ENCODE measurements around the gene PRKCE.
"Not testable (repeated sequence)": the region's sequence is repeated elsewhere in the genome, so short reads cannot be mapped to it uniquely, and the experiment has no call there.

Gene PRKCE

GRCh38 chr2:45912109-45912508, 260.6 kb downstream of the PRKCE start:
- no peak overlapping the region for H4K8ac ChIP-seq (ENCODE audit: low read length)
- H2AK5ac ChIP-seq (ENCODE audit: low read length, severe bottlenecking): no peak overlapping the region
- no peak overlapping the region for H3K4ac ChIP-seq (ENCODE audit: low read depth in 1 of 2, low read length in 2 of 2)
- H3K9ac ChIP-seq (ENCODE audit: low read length): no peak overlapping the region
- H3K36me3 ChIP-seq (ENCODE audit: control insufficient read depth in 1 of 2, insufficient read depth in 2 of 2, low read depth in 1 of 2, low read length in 2 of 2): no peaks in the 10 kb centered on the region
- no peak overlapping the region for H3K4me2 ChIP-seq (ENCODE audit: low read length, poor library complexity, severe bottlenecking)
- no peak overlapping the region for H2BK15ac ChIP-seq (ENCODE audit: low read depth, poor library complexity, severe bottlenecking)
- no peaks in the 10 kb centered on the region for H3K79me1 ChIP-seq (replicated peaks; ENCODE audit: low read length, poor library complexity, severe bottlenecking)
- H3K23ac ChIP-seq (ENCODE audit: low read length in 2 of 2): no peak overlapping the region
- H2AFZ ChIP-seq (ENCODE audit: low read depth, low read length): no peak overlapping the region
- no peaks in the 10 kb centered on the region for H3K27me3 ChIP-seq (ENCODE audit: control insufficient read depth in 1 of 2, insufficient read depth in 1 of 2, low read length in 2 of 2)
- 51% methylated on average over 3 of the region's 5 CpGs for WGBS
- no peak overlapping the region for H4K91ac ChIP-seq (ENCODE audit: low read length)
- H3K27ac ChIP-seq (ENCODE audit: low read length, poor library complexity, severe bottlenecking): no peak overlapping the region
- peaks cover 8% of the 10 kb centered on the region for H3K4me1 ChIP-seq (ENCODE audit: control insufficient read depth, insufficient read depth, low read depth, low read length)
- H2BK120ac ChIP-seq (ENCODE audit: low read depth, low read length): no peak overlapping the region
- H3K4me3 ChIP-seq (ENCODE audit: insufficient read depth in 1 of 2, low read depth in 1 of 2, low read length in 2 of 2): no peak overlapping the region
- H3K14ac ChIP-seq (ENCODE audit: low read length in 2 of 2): no peak overlapping the region
- DNase-seq: no peak
- H2BK12ac ChIP-seq (ENCODE audit: low read length in 2 of 2): no peak overlapping the region
- no peak overlapping the region for H2BK5ac ChIP-seq (ENCODE audit: low read depth, low read length, poor library complexity, severe bottlenecking)
- H3K18ac ChIP-seq (ENCODE audit: low read depth in 1 of 2, low read length in 2 of 2): no peak overlapping the region
- no peaks in the 10 kb centered on the region for H3K9me3 ChIP-seq (ENCODE audit: control insufficient read depth, low read length)

DNA sequence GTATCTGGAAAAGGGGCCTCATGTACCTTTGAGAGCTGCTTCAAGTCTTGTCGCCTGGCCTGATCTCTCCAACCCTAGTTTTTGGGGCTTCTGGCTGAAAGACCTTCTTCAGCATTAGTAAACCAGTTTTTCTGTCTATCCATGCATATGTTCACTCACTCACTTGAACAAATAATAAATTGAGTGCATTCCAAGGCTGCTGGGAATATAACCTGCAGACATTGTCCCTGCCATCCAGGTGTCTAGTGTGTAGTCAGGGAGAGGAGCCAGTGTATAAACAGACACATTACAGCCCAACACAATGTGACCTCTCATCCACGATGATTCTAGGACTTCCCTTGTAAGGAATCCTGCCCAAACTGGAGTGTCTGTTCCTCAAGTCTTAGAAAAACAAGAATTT, 262.1 kb downstream of the PRKCE start:
- no peak for DNase-seq
- H4K91ac ChIP-seq (ENCODE audit: low read length): no peak overlapping the region
- H3K4me1 ChIP-seq (ENCODE audit: control insufficient read depth, insufficient read depth, low read depth, low read length): peaks cover 8% of the 10 kb centered on the region
- H2AK5ac ChIP-seq (ENCODE audit: low read length, severe bottlenecking): no peak overlapping the region
- H2AFZ ChIP-seq (ENCODE audit: low read depth, low read length): no peak overlapping the region
- H2BK15ac ChIP-seq (ENCODE audit: low read depth, poor library complexity, severe bottlenecking): no peak overlapping the region
- H3K36me3 ChIP-seq (ENCODE audit: control insufficient read depth in 1 of 2, insufficient read depth in 2 of 2, low read depth in 1 of 2, low read length in 2 of 2): no peaks in the 10 kb centered on the region
- no peak overlapping the region for H3K14ac ChIP-seq (ENCODE audit: low read length in 2 of 2)
- no peak overlapping the region for H3K23ac ChIP-seq (ENCODE audit: low read length in 2 of 2)
- no peaks in the 10 kb centered on the region for H3K9me3 ChIP-seq (ENCODE audit: control insufficient read depth, low read length)
- H3K18ac ChIP-seq (ENCODE audit: low read depth in 1 of 2, low read length in 2 of 2): no peak overlapping the region
- no peaks in the 10 kb centered on the region for H3K79me1 ChIP-seq (replicated peaks; ENCODE audit: low read length, poor library complexity, severe bottlenecking)
- H3K4ac ChIP-seq (ENCODE audit: low read depth in 1 of 2, low read length in 2 of 2): no peak overlapping the region
- H3K27me3 ChIP-seq (ENCODE audit: control insufficient read depth in 1 of 2, insufficient read depth in 1 of 2, low read length in 2 of 2): no peaks in the 10 kb centered on the region
- WGBS: 98% methylated on average over 2 of the region's 2 CpGs
- no peak overlapping the region for H3K9ac ChIP-seq (ENCODE audit: low read length)
- no peak overlapping the region for H2BK120ac ChIP-seq (ENCODE audit: low read depth, low read length)
- H3K27ac ChIP-seq (ENCODE audit: low read length, poor library complexity, severe bottlenecking): no peak overlapping the region
- no peak overlapping the region for H2BK5ac ChIP-seq (ENCODE audit: low read depth, low read length, poor library complexity, severe bottlenecking)
- no peak overlapping the region for H4K8ac ChIP-seq (ENCODE audit: low read length)
- no peak overlapping the region for H3K4me2 ChIP-seq (ENCODE audit: low read length, poor library complexity, severe bottlenecking)
- no peak overlapping the region for H2BK12ac ChIP-seq (ENCODE audit: low read length in 2 of 2)
- H3K4me3 ChIP-seq (ENCODE audit: insufficient read depth in 1 of 2, low read depth in 1 of 2, low read length in 2 of 2): no peak overlapping the region

DNA sequence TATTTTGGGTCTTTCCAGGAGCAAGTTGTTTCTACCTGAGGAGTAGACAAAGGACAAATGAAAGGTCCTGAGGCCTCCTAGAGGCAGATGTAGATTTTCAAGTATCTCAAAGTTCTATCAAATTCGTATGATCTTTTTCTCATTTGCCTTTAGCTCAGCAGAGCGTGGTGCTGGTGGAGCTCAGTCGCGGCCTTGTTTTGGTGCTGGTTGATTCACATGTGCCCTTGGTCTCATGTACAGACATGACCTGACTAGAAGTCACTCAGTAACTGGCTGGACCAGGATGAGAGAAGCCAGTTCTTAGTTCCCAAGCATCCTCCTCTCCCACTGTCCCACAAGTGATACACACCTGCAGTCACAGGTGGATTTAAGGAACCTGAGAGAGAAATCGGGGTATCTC, 264.0 kb downstream of the PRKCE start:
- no peak overlapping the region for H3K14ac ChIP-seq (ENCODE audit: low read length in 2 of 2)
- no peak overlapping the region for H3K23ac ChIP-seq (ENCODE audit: low read length in 2 of 2)
- H2BK5ac ChIP-seq (ENCODE audit: low read depth, low read length, poor library complexity, severe bottlenecking): no peak overlapping the region
- 97% methylated on average over 4 of the region's 5 CpGs for WGBS
- no peak overlapping the region for H2BK12ac ChIP-seq (ENCODE audit: low read length in 2 of 2)
- H3K4ac ChIP-seq (ENCODE audit: low read depth in 1 of 2, low read length in 2 of 2): no peak overlapping the region
- H3K4me3 ChIP-seq (ENCODE audit: insufficient read depth in 1 of 2, low read depth in 1 of 2, low read length in 2 of 2): no peak overlapping the region
- H2AFZ ChIP-seq (ENCODE audit: low read depth, low read length): no peak overlapping the region
- no peaks in the 10 kb centered on the region for H3K27me3 ChIP-seq (ENCODE audit: control insufficient read depth in 1 of 2, insufficient read depth in 1 of 2, low read length in 2 of 2)
- no peak overlapping the region for H4K8ac ChIP-seq (ENCODE audit: low read length)
- H4K91ac ChIP-seq (ENCODE audit: low read length): no peak overlapping the region
- no peak overlapping the region for H3K18ac ChIP-seq (ENCODE audit: low read depth in 1 of 2, low read length in 2 of 2)
- peaks cover 10% of the 10 kb centered on the region for H3K4me1 ChIP-seq (ENCODE audit: control insufficient read depth, insufficient read depth, low read depth, low read length)
- no peak overlapping the region for H2AK5ac ChIP-seq (ENCODE audit: low read length, severe bottlenecking)
- H3K9ac ChIP-seq (ENCODE audit: low read length): no peak overlapping the region
- no peak overlapping the region for H3K27ac ChIP-seq (ENCODE audit: low read length, poor library complexity, severe bottlenecking)
- no peak overlapping the region for H3K4me2 ChIP-seq (ENCODE audit: low read length, poor library complexity, severe bottlenecking)
- no peak overlapping the region for H2BK15ac ChIP-seq (ENCODE audit: low read depth, poor library complexity, severe bottlenecking)
- H3K9me3 ChIP-seq (ENCODE audit: control insufficient read depth, low read length): no peaks in the 10 kb centered on the region
- no peaks in the 10 kb centered on the region for H3K79me1 ChIP-seq (replicated peaks; ENCODE audit: low read length, poor library complexity, severe bottlenecking)
- DNase-seq: no peak
- H2BK120ac ChIP-seq (ENCODE audit: low read depth, low read length): no peak overlapping the region
- no peaks in the 10 kb centered on the region for H3K36me3 ChIP-seq (ENCODE audit: control insufficient read depth in 1 of 2, insufficient read depth in 2 of 2, low read depth in 1 of 2, low read length in 2 of 2)

DNA sequence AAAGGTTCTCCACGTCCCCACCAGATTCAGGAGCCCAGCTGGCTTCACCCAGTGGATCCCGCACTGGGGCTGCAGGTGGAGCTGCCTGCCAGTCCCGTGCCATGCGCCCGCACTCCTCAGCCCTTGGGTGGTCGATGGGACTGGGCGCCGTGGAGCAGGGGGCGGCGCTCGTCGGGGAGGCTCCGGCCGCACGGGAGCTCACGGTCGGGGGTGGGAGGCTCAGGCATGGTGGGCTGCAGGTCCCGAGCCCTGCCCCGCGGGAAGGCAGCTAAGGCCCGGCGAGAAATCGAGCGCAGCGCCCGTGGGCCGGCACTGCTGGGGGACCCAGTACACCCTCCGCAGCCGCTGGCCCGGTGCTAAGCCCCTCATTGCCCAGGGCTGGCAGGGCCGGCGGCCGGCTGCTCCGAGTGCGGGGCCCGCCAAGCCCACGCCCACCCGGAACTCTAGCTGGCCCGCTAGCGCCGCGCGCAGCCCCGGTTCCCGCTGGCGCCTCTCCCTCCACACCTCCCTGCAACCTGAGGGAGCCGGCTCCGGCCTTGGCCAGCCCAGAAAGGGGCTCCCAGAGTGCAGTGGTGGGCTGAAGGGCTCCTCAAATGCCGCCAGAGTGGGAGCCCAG, 266.2 kb downstream of the PRKCE start:
- not testable (repeated sequence) for H3K4me3 ChIP-seq (ENCODE audit: insufficient read depth in 1 of 2, low read depth in 1 of 2, low read length in 2 of 2); H3K79me1 ChIP-seq (replicated peaks; ENCODE audit: low read length, poor library complexity, severe bottlenecking); H3K4me1 ChIP-seq (ENCODE audit: control insufficient read depth, insufficient read depth, low read depth, low read length); H3K14ac ChIP-seq (ENCODE audit: low read length in 2 of 2); H3K23ac ChIP-seq (ENCODE audit: low read length in 2 of 2); H4K91ac ChIP-seq (ENCODE audit: low read length); H3K4ac ChIP-seq (ENCODE audit: low read depth in 1 of 2, low read length in 2 of 2); H3K18ac ChIP-seq (ENCODE audit: low read depth in 1 of 2, low read length in 2 of 2); DNase-seq; H3K27me3 ChIP-seq (ENCODE audit: control insufficient read depth in 1 of 2, insufficient read depth in 1 of 2, low read length in 2 of 2); H2BK5ac ChIP-seq (ENCODE audit: low read depth, low read length, poor library complexity, severe bottlenecking); H2BK12ac ChIP-seq (ENCODE audit: low read length in 2 of 2); H3K4me2 ChIP-seq (ENCODE audit: low read length, poor library complexity, severe bottlenecking); H2BK120ac ChIP-seq (ENCODE audit: low read depth, low read length); H2AFZ ChIP-seq (ENCODE audit: low read depth, low read length); H3K27ac ChIP-seq (ENCODE audit: low read length, poor library complexity, severe bottlenecking); H4K8ac ChIP-seq (ENCODE audit: low read length); H3K36me3 ChIP-seq (ENCODE audit: control insufficient read depth in 1 of 2, insufficient read depth in 2 of 2, low read depth in 1 of 2, low read length in 2 of 2); H3K9ac ChIP-seq (ENCODE audit: low read length); H2BK15ac ChIP-seq (ENCODE audit: low read depth, poor library complexity, severe bottlenecking); H3K9me3 ChIP-seq (ENCODE audit: control insufficient read depth, low read length); H2AK5ac ChIP-seq (ENCODE audit: low read length, severe bottlenecking)
- WGBS: 97% methylated on average over 33 of the region's 49 CpGs

Measured in mesenchymal stem cell (in vitro differentiated cells and primary cell).